Activated CD8-positive, alpha-beta memory T cell treated with anti-CD3 and anti-CD28 coated beads for 4 hours (primary cell): ENCODE data around the gene PI4KA.
A peak's percentile ranks its signal among the peaks of the same experiment; 100 is the strongest.
"Not testable (repeated sequence)": the region's sequence is repeated elsewhere in the genome, so short reads cannot be mapped to it uniquely, and the experiment has no call there.

ENCODE experiments used
- DNase-seq, 2 donors: peaks; one replicate each; pipeline ENCODE4 v3.0.0-alpha.2; 2020; ENCODE audit warnings: low read depth in 2 of 2

The PI4KA gene

DNA sequence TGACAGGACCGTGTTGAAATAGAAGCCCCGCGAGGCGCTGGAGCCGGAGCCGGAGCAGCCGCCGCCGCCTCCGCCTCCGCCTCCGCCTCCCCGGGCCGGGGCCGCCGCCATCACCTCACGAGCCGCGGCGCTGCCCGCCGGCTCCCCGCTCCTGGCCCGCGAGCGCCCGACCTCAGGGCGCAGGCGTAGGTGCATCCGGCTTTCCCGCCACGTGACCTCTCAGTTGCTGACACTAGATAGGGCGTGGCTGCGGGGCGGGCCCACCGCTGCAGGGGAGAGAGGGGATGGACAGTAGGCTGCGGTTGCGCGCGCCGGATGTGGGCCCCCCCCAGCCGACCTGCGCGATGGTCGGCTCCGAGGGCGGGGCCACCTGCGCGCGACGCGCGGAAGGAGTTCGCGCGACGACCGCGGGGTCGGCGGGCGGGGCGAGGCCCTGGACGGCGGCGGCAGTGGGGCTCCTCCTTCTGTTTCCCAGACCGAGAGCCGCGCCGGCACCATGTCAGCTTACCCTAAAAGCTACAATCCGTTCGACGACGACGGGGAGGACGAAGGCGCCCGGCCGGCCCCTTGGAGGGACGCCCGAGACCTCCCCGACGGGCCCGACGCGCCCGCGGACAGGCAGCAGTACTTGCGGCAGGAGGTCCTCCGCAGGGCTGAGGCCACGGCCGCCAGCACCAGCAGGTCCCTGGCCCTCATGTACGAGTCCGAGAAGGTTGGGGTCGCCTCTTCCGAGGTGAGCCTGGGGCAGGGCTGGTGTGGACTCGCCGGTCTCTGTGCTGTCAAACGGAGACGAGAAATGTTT is at the start of gene PI4KA, which contains the start of gene SNAP29:
Gene PI4KA (minus strand): TSS at position 197 of the 802 bp plus-strand sequence. CDS start 86 bp downstream, at position 111.
Gene SNAP29 (plus strand): TSS at position 393 of the 802 bp plus-strand sequence. CDS start 104 bp downstream, at position 497.
- peak; percentile 94 to 96 for DNase-seq

DNA sequence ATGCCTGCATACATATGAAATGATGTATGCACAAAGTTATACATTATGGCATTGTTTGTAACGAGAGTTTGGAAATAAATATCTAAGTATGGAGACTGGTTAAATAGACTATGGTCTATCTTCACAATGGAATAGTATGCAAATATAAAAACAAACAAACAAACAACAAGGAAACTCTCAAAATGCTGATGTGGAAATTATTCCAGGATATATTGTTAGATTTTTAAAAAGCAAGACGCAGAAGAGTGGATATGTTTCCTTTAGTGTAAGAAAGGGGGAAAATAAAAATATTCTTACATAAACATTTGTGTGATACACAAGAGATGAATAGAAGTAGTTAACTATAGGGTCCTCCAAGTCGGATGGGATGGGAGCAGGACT is 47.8 kb upstream of the PI4KA start:
- DNase-seq = no peak

DNA sequence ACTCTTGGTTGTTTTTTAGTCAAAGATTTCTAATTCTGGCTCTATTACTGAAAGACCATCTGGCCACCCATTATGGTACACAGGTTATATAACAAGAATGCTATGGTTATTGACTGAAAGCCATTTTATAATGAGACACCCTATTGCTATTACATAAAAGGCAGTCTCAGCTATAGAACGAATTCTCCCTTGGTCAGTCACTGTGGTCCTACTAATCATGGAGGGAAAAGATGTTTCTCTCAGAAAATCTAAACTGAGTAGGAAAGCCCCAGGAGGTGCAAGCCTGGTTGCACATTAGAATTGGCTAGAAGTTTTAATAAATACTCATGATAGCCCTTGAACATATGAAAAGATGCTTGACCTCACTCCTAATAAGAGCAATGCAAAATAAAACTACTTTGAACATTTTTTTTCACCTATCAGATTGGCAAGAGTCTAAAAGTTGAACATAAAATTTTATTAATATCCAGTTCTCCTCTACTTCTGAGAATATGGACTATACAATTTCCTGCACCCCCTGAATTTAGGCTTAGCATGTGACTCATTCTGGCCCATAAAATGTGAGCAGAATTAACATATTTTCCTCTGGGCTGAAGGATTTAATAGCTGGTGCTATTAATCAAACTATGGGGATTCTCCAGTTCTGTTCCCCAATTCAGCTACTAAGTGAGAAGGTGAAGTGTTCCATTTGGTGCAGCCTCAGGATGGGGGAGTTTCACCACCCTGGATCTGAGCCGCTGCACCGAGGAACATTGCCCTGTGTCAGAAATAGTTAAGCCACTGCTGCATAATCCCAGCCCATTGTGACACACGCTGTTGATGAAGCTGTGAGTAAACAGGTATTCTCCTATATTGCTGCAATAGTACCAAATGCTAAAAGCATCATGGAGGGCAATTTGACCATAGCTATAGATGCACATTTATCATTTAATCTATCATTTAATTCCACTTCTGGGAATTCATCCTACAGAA is 47.1 kb upstream of the PI4KA start:
- no peak for DNase-seq

DNA sequence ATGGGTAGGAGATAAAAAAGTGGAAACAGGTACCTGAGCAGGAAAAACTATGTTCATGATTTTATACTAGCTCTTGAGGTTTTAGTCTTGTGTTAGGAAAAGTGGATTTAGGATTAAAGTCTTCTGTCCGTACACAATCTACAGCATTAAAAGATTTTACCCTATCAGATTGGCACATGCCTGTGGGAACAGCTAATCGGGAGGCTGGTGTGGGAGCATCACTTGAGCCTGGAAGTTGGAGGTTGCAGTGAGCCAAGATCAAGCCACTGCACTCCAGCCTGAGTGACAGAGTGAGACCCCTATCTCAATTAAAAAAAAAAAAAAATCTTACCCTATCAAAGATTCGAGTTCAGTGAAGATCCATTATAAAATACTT is 46.4 kb upstream of the PI4KA start:
- no peak for DNase-seq

DNA sequence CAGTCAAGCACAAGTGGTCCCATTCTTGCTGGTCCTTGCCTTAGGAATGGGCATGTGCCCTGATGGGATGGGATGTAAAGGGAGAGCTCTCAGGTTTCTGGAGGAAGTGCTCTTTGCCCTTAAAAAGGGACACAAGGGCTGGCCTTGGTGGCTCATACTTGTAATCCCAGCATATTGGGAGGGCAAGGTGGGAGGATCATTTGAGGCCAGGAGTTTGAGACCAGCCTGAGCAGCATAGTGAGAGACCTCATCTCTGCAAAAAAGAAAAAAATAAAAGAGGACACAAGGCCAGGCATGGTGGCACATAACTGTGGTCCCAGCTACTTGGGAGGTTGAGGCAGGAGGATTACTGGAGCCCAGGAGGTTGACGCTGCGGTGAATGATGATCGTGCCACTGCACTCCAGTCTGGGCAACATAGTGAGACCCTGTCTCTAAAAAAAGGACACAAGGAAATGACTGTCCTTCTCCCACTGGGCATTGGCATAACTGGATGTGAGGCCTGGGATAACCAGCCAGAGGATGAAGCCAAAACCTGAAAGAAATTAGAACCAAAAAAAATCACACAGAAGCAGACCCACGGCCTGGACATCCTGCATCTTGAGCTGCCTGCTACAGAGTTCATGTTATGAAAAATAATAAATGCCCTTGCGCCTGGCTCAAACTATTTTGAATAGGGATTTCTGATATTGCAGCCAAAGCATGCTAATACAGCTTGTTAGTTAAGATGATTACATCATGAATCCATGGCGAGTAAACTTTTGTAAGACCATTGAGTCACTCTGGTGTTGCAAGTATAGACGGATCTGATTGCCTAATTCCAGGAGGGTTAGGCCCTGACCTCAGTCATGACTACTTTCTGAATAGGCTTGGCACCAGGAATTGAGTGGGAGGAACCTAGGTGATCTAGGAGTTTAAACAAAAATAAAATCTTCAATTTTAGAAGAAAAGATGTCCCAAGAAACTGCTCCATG is 45.7 kb upstream of the PI4KA start:
- no peak for DNase-seq

DNA sequence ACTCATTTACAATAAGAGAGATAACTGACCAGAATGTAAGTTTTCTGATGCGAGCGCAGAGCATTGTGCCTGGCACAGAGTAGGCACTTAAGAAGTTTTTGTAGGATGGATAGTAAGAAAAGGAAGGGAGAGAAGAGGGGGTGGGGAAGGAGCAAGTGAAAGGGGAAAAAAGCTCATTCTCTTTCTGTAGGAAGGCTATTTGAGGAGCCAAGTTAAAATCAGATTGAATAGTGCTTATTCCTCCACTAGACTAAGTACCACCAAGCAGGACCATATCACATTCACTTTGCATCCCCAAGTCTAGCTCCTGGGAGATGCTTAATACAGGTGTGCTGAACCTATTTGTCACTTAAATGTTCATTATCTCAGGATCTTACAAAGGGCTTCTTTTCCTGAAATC is 44.5 kb upstream of the PI4KA start:
- DNase-seq = no peak

DNA sequence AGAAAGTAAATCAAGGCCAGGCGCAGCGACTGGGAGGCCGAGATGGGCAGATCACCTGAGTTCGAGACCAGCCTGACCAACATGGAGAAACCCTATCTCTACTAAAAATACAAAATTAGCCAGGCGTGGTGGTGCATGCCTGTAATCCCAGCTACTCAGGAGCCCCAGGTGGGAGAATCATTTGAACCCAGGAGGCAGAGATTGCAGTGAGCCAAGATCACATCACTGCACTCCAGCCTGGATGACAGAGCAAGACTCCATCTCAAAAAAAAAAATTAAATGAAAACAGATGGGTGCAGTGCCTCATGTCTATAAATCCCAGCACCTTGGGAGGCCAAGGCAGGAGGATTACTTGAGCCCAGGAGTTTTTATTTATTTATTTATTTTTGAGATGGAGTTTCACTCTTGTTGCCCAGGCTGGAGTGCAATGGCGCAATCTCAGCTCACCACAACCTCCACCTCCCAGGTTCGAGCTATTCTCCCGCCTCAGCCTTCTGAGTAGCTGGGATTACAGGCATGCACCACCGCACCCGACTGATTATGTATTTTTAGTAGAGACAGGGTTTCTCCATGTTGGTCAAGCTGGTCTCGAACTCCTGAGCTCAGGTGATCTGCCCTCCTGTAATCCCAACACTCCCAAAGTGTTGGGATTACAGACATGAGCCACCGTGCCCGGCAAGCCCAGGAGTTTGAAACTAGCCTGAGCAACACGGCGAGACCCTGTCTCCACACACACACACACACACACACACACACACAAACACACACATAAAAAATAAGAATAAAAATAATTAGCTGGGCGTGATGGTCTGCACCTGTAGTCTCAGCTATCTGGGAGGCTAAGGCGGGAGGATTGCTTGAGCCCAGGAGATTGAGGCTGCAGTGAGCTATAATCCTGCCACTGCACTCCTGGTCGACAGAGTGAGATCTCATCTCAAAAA is 42.8 kb upstream of the PI4KA start:
- not testable (repeated sequence) for DNase-seq

DNA sequence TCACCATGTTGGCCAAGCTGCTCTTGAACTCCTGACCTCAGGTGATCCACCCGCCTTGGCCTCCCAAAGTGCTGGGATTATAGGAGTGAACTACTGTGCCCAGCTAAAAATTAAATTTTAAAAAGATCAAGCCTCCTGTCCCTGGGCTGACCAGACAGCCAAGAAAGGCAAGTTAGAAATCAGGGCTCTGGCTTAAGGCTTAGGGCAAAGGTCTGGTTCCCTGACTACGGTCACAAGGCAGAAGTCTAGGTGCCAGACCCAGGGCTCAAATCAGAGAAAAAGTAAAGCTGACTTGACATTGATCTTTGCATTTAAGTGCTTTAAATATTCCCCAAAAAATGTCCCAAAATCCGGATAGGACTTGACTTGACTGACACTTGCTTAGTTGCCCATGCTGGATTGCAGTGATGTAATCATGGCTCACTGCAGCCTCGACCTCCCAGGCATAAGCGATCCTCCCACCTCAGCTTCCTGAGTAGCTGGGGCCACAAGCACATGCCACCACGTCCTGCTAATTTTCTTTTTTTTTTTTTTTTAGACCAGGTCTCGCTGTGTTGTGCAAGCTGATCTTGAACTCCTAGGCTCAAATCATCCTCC is 41.3 kb upstream of the PI4KA start:
- DNase-seq = no peak

DNA sequence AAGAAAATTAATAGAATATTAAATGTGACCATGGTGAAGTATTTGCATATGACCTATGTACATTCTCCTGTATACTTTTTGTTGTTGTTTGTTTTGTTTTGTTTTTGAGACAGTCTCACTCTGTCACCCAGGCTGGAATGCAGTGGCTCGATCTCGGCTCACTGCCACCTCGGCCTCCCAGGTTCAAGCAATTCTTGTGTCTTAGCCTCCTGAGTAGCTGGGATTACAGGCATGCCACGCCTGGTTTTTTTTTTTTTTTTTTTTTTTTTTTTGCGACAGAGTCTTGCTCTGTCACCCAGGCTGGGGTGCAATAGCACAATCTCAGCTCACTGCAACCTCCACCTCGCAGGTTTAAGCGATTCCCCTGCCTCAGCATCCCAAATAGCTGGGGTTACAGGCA is 39.1 kb upstream of the PI4KA start:
- not testable (repeated sequence) for DNase-seq

DNA sequence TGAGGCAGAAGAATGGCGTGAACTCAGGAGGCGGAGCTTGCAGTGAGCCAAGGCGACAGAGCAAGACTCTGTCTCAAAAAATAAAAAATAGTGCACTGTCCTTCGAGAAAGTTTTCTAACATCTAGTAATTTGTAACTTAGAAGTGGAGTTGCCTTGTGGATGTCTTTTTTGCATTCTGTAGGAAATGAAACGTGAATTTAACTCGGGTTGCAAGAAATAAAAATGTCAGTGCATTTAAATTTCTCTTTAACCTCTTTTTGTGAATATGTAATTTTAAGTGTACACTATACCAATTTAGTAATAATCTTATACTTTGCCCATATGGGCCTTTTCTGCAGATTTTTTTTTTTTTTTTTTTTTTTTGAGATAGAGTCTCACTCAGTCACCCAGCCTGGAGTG is 32.4 kb upstream of the PI4KA start:
- DNase-seq = no peak

DNA sequence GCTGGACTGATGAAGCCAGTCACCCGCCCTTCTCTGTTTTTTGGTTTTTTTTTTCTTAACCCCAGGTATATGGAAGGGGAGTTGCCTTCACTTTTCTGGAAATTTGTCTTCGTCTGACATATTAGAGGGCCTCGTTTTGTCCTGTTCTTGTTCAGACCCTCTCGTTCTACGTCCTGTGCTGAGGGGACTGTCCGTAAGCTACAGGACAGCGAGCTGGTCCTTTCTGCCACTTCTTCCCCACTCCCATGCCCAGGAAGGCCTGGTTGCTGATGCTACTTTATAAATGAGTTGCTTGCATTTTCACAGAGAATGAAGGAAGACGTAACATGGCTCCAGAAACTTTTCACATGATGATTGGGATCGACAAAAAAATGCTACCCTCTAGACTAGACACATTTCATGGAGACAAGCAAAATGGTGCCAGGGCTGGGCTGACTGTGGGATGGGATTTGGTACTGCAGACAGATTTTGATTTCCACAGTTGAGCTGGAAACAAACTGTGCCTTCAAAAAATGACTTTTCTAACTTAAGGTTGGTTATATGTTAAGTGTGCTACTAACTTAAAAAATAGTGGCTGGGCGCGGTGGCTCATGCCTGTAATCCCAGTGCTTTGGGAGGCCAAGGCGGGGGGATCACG is 31.4 kb upstream of the PI4KA start:
- no peak for DNase-seq

DNA sequence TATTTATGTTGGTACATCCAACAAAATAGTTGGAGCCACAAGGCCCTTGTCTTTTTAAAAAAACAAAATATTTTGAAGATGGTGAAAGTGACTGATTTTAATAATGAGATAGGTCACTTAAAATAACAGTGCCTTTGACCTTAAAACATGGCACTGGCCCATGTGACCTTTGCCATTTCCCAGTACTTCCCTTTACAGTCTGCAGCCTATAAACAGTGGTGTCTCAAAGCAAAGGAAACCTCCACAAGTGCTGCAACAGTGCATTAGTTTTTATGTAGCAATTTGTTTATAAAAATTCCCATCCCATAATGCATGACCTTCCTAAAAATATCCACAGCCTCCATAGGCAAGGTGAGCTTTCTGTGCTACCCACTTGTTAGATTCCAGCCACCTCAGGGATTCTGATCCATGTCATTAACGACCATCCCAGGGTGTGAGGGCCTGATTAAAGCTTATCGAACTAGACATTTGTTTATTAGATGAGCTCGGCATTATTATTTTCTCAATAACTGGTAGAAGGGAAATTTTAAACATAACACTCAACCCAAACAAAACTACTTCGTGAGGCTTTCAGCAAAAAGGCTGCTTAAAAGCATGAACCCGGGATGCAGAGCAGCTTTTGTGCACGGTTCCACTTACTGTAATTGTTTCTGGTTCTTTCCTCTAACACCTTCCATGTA is 30.6 kb upstream of the PI4KA start:
- no peak for DNase-seq

DNA sequence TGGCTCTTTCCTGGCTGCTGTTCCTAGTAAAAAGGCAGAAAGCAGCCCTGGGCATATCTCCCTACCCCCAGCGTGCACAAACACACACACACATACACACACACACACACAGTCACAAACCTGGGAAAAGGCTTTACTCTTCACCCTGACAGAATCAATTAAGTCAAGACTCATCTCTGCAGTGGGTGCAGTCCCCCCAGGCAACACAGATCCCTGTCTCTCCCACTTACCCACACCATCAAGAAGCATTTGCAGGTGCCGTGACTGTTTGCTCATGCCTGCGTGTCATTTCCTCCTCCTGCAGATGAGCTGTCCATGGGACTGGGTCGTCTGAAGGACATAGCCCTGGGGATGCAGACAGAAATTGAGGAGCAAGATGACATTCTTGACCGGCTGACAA is 28.8 kb upstream of the PI4KA start:
- no peak for DNase-seq

DNA sequence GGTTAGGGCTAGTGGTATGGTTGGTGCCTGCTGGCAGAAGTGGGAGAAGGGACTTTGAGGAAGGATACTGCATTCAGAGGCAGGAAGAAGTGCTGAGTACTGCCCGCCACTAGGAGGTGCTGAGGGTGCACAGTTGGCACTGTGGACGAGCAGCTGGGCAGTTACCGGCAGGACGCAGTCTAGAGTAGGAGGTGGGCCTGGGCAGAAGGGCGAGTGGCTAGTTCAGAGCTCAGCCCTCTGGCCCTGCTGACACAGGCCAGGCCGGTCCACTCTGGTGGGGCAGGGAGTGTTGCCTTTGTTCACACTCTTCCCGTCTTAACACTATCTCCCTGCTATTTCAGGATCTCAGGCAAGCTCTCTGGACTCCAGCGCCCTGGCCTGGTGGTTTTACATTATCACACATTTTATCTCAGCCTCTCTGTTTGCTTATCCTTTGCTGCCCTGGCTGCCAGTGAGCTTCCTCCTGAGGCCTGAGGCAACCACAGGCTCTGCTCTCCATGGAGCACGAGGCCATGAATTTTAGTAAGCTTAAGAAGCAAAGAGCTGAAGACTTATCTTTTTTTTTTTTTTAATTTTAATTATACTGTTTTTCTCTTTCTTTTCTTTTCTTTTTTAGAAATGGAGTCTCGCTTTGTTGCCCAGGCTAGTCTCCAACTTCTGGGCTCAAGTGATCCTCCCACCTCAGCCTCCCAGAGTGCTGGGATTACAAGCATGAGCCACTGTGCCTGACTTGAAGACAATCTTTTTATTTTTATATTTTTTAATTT is 27.1 kb upstream of the PI4KA start:
- no peak for DNase-seq

DNA sequence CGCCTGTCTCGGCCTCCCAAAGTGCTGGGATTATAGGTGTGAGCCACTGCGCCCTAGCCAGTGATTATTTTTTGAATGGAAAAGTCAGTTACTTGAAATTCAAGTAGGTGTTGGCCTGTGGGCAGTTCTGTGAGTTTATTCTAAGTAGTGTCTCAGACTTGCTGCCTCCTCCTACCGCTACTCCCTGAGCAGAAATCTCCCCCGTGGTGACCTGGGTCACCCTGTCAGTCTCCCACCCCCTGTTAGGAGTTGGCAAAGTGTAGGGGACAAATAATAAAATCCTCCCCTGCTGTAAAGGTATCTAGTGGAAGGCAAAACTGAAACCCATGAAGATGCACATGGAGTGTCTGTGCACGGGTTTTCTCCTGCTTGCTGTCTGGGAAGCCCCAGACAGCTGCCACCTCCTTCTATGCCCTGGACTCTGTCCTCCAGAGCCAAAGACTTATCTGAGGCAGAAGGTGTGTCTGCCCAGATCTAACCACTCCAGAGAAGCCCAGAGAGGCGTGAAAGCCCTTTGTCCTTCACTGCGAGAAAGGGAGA is 26.5 kb upstream of the PI4KA start:
- no peak for DNase-seq

DNA sequence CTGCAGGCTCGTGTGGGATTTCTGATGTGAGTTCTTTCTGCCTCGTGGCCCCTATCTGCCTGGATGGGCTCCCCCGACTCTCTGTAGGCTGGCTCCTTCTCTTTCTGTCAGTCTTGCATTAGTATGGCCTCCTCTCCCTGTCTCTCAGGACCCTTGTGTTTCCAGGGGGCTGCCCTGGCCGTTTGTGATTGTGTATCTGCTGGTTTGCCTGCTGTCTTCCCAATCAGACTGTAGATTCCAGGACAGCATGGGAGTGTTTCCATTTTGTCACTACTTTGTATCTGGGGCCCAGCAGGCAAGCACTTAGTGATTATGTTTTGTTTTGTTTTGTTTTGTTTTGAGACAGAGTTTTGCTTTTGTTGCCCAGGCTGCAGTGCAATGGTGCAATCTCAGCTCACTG is 25.8 kb upstream of the PI4KA start:
- no peak for DNase-seq

DNA sequence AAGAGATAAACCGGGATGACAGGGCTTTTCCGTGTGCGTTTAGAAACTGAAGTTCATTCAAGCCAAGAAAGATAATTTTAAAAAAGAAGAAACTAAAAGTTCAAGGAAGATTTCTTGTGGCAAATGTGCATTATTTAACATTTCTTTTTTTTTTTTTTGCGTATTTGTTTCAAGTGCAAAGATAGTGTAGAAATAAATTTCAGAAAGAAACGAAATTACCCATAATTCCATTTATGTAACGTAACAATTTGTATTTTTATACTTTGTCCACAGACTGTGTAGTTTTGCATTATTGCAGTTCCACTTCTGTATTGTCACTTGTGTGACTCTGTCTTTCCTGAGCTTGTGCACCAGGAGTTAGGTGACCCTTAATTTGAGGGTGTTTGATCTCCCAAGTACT is 24.2 kb upstream of the PI4KA start:
- no peak for DNase-seq
